AG04449 (cell line): ENCODE results near the gene MTARC2.

Experiments used
- CTCF ChIA-PET: fragments of 350-600 bp; formaldehyde crosslinking; extraction: SDS; loops from one replicate; lab custom pipeline; 2021; ENCODE audit warnings: antibody characterized with exemption; lab: Yijun Ruan, JAX
- POLR2A ChIA-PET: fragments of 400-600, 350-600 bp; formaldehyde crosslinking; extraction: SDS; loops from one replicate; lab custom pipeline; 2020; ENCODE audit warnings: antibody characterized with exemption, inconsistent platforms; lab: Yijun Ruan, JAX
- DNase-seq: peaks from one replicate; pipeline ENCODE4 v3.0.0-alpha.2; 2010; ENCODE audit warnings: low read depth, low spot score
- H3K4me3 ChIP-seq: 2 replicates; pipeline ENCODE4 v1.5.1; 2011; ENCODE audit warnings: low read depth, mild to moderate bottlenecking, control low read depth, low read length
- CTCF ChIP-seq: IDR thresholded peaks from one replicate; pipeline ENCODE4 v1.5.1; 2011; ENCODE audit warnings: mild to moderate bottlenecking, moderate library complexity, low read length, control low read depth, inconsistent platforms; ENCODE audit not compliant: insufficient read depth; ENCODE audit errors: missing control alignments

Gene MTARC2

GRCh38 chr1:220826729-220827128 lies 78.6 kb downstream of the MTARC2 start:
- ChIA-PET CTCF (interaction anchor here (0.8 kb wide), 1 partner anchor 16 kb away, joined by 3 read pairs; no protein-coding TSS in a partner anchor), POLR2A (no interaction called here)
- DNase-seq = no peak
- TF ChIP-seq CTCF = no peak
- H3K4me3 ChIP-seq = no peak overlapping the region

- DNase-seq = no peak
- no peak overlapping the region for H3K4me3 ChIP-seq
- ChIA-PET POLR2A (no interaction called here), CTCF (interaction anchor here (1.2 kb wide), 1 partner anchor 17 kb away, joined by 3 read pairs; no protein-coding TSS in a partner anchor)
- TF ChIP-seq CTCF = no peak
Measured at GRCh38 chr1:220827445-220828178, 79.5 kb downstream of the MTARC2 start.

GRCh38 chr1:220828179-220828490 lies 80.0 kb downstream of the MTARC2 start:
- no peak for DNase-seq
- no peak for TF ChIP-seq CTCF
- ChIA-PET CTCF (interaction anchor here (1.2 to 1.5 kb wide), 2 partner anchors 9 to 18 kb away, joined by 3 to 7 read pairs; no protein-coding TSS in a partner anchor), POLR2A (no interaction called here)
- no peak overlapping the region for H3K4me3 ChIP-seq

GRCh38 chr1:220828950-220829586 lies 80.9 kb downstream of the MTARC2 start:
- ChIA-PET CTCF (interaction anchor here (0.7 to 1.5 kb wide), 2 partner anchors 10 to 19 kb away, joined by 3 to 7 read pairs; no protein-coding TSS in a partner anchor), POLR2A (no interaction called here)
- no peak overlapping the region for H3K4me3 ChIP-seq
- DNase-seq = no peak
- no peak for TF ChIP-seq CTCF

GRCh38 chr1:220833436-220833835 lies 85.3 kb downstream of the MTARC2 start:
- no peak for DNase-seq
- TF ChIP-seq CTCF = no peak
- H3K4me3 ChIP-seq = no peak overlapping the region
- ChIA-PET POLR2A (no interaction called here), CTCF (no interaction called here)
